Activated naive CD4-positive, alpha-beta T cell treated with anti-CD3 and anti-CD28 coated beads for 36 hours (primary cell): ENCODE data around the gene CD6. TPM values are rescaled to one million over a fixed set of nuclear protein-coding genes. Genes with fewer than 3 reads are reported as not detected.

ENCODE experiments used
- CTCF ChIA-PET: fragments of 350-600 bp; sonication (Branson Sonifier 250); formaldehyde crosslinking; loops from one replicate; lab custom pipeline; 2021; ENCODE audit warnings: antibody characterized with exemption; lab: Charles Lee
- DNase-seq: peaks from one replicate; pipeline ENCODE4 v3.0.0-alpha.2; 2020
- H3K27ac Mint-ChIP-seq: one replicate; pipeline ENCODE4 v1.8.0; 2021; ENCODE audit warnings: mild to moderate bottlenecking, mixed read lengths
- H3K27me3 Mint-ChIP-seq: one replicate; pipeline ENCODE4 v1.8.0; 2021; ENCODE audit warnings: low read depth, mixed read lengths
- H3K36me3 Mint-ChIP-seq: one replicate; pipeline ENCODE4 v1.8.0; 2021; ENCODE audit warnings: low read depth, mixed read lengths
- H3K4me1 Mint-ChIP-seq: one replicate; pipeline ENCODE4 v1.8.0; 2021; ENCODE audit warnings: low read depth, mixed read lengths
- H3K4me3 Mint-ChIP-seq: one replicate; pipeline ENCODE4 v1.8.0; 2021; ENCODE audit warnings: mild to moderate bottlenecking, moderate library complexity, mixed read lengths
- H3K9me3 Mint-ChIP-seq: one replicate; pipeline ENCODE4 v1.8.0; 2021; ENCODE audit warnings: mixed read lengths
- intact Hi-C: fragments of 100-400 bp; cut with micrococcal nuclease; formaldehyde crosslinking; loops from one replicate; pipeline ENCODE4 v1.15.1; 2023
- total RNA-seq, 2 experiments: library from RNA; stranded (reverse); gene quantifications; one replicate each; pipeline ENCODE4 v1.2.3, GENCODE V29; 2021

Gene CD6
- total RNA-seq, 2 experiments from 2014 or later: 227 to 234 TPM

DNA sequence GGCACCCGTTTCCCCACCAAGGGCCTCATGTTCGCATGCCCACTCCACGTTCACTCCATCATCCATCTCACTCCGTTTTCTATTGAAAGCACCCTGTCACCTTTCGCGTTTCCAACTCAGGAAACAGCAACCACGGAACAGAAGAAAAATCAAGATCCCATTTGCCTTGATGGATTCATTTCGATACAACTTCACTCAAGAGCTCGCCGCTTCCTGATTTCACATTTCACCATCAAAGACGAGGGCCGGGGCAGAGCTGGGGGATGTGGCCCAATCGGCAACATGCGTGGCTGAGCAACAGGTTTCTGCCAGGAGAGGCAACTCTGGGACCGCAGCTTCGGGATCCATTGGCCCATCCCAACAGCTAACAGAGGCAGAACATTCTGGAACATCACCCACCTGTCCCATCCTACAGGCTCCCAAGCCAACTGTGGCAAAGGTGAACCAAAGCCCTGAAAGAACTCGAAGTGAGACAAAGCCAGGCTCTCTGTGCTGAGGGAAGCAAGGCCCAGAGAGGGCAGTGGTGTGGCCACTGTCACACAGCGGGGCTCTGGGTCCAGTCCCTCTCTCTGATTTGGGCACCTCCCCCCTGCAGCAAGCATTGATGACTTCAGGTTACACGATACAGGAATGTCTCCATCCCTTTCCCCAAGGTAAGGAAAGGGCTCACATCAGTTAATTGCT, 94.6 kb downstream of the CD6 start:
- CTCF ChIA-PET: interaction anchor here (0.6 to 3.4 kb wide), 9 partner anchors 15 to 97 kb away, joined by 3 to 21 read pairs (median 4); no protein-coding TSS in a partner anchor
- Mint-ChIP-seq H3K36me3 (peaks cover 73% of the 10 kb centered on the region), H3K4me3 (peak overlapping the region; percentile 56), H3K27ac (peak overlapping the region; percentile 82), H3K9me3 (no peaks in the 10 kb centered on the region), H3K27me3 (no peaks in the 10 kb centered on the region), H3K4me1 (peaks cover 94% of the 10 kb centered on the region)
- DNase-seq: peak; percentile 88
- intact Hi-C loops: loop anchor here (1.0 kb wide), 1 partner anchor 12 kb away; no protein-coding TSS in a partner anchor

DNA sequence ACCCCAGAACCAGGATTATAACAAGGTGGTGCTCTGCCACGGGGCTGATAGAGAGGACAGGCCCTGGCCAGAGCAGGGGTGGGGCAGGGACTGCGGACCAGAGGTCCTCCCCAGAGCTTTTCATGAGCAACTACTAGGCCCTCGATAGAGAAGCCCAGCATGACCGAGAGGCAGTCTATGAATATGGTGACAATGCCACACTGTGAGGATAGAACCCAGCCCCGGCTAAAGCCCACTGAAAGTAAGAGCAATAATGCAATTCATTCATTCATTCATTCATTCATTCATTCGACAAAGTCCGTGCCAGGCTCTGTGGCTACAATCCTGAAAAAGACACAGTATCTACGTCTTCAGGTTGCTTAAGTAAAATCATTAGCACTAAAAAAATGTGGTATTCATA, 95.2 kb downstream of the CD6 start:
- Mint-ChIP-seq H3K36me3 (peaks cover 74% of the 10 kb centered on the region), H3K4me1 (peaks cover 94% of the 10 kb centered on the region), H3K4me3 (peak overlapping the region; percentile 7), H3K9me3 (no peaks in the 10 kb centered on the region), H3K27ac (peak overlapping the region; percentile 82), H3K27me3 (no peaks in the 10 kb centered on the region)
- no peak for DNase-seq
- intact Hi-C loops: loop anchor here (1.0 kb wide), 1 partner anchor 12 kb away; no protein-coding TSS in a partner anchor
- CTCF ChIA-PET: interaction anchor here (0.9 to 3.4 kb wide), 4 partner anchors 12 to 97 kb away, joined by 4 to 21 read pairs (median 4); no protein-coding TSS in a partner anchor

DNA sequence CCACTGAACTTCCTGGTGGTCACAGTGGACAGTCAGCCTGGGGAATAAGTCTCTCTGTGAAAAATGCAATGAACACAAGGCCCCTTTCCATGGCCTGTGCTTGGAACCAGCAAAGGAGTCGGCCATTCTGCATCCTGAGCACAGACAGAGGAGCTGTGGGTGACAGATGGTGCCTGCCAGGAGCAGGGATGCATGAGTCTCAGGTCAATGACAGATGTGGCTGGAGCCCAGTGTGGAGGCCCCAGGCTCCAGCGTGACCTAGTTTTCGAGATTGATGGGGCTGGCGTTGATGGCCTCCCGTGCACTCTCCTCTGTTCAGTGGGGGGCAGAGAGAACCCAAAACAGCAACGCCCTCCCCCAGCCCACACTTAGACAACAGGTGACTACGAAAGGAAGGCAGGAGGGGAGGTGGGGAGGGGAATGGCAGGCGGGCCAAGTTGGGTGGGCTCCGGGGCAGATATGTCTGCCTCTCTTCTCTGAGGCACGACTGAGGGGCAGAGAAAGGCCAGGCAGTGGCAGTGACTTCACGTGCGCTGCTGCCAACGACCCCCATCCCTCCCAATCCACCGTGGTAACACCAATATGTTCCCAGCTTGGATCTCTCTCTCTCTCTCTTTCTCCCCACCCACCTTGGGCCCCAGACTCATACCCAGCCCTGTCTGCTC, 96.4 kb downstream of the CD6 start:
- Mint-ChIP-seq H3K27ac (no peak overlapping the region), H3K9me3 (no peaks in the 10 kb centered on the region), H3K27me3 (no peaks in the 10 kb centered on the region), H3K4me3 (no peak overlapping the region), H3K36me3 (peaks cover 80% of the 10 kb centered on the region), H3K4me1 (peaks cover 95% of the 10 kb centered on the region)
- intact Hi-C loops: no loop called here
- no peak for DNase-seq
- CTCF ChIA-PET: interaction anchor here (0.8 to 3.4 kb wide), 4 partner anchors 13 to 97 kb away, joined by 3 to 21 read pairs (median 4); partner anchors contain the start of gene CD6

GRCh38 chr11:61068581-61068980, 97.1 kb downstream of the CD6 start:
- H3K27me3 Mint-ChIP-seq: no peaks in the 10 kb centered on the region
- intact Hi-C loops: no loop called here
- DNase-seq: no peak
- H3K4me1 Mint-ChIP-seq: peaks cover 92% of the 10 kb centered on the region
- CTCF ChIA-PET: interaction anchor here (0.9 kb wide), 1 partner anchor 12 kb away, joined by 4 read pairs; no protein-coding TSS in a partner anchor
- H3K4me3 Mint-ChIP-seq: no peak overlapping the region
- H3K36me3 Mint-ChIP-seq: peaks cover 77% of the 10 kb centered on the region
- H3K27ac Mint-ChIP-seq: peak overlapping the region; percentile 19
- no peaks in the 10 kb centered on the region for H3K9me3 Mint-ChIP-seq

DNA sequence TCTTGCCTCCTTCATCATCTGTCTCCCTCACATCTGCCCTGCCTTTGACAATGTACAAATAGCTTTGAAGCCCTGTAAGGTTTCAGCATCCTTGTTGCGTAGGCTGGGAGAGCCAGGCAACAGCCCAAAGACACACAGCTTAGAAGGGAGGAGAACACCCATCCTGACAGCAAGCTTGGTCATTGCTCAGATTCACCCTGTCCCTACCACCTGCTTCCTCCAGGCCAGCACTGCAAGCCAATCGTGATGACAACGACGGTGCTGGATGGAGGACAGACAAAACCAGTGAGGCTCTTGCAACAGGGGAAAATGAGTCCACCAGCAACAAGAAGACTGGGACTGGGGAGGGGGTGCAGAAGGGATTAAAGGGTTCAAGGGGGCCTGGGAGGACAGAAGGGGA, 97.9 kb downstream of the CD6 start:
- peaks cover 91% of the 10 kb centered on the region for H3K4me1 Mint-ChIP-seq
- H3K27ac Mint-ChIP-seq: peak overlapping the region; percentile 79
- H3K36me3 Mint-ChIP-seq: peaks cover 75% of the 10 kb centered on the region
- intact Hi-C loops: no loop called here
- H3K4me3 Mint-ChIP-seq: no peak overlapping the region
- no peak for DNase-seq
- no peaks in the 10 kb centered on the region for H3K9me3 Mint-ChIP-seq
- no peaks in the 10 kb centered on the region for H3K27me3 Mint-ChIP-seq
- CTCF ChIA-PET: interaction anchor here (1.4 kb wide), 1 partner anchor 12 kb away, joined by 5 read pairs; no protein-coding TSS in a partner anchor

Other genes starting within 250 kb of the CD6 start
- not detected for gene MS4A18, start 247.0 kb upstream of the CD6 start, total RNA-seq
- gene MS4A15, start 214.8 kb upstream of the CD6 start, total RNA-seq: not detected
- gene MS4A10, start 186.3 kb upstream of the CD6 start, total RNA-seq: not detected
- 10 to 100 TPM; 38.8 to 41.2 TPM for gene CCDC86, start 129.6 kb upstream of the CD6 start, total RNA-seq
- under 1 TPM; 0.14 to 0.17 TPM for gene PTGDR2, start 115.7 kb upstream of the CD6 start, total RNA-seq
- gene ZP1, start 104.1 kb upstream of the CD6 start, total RNA-seq: not detected
- 100 to 1,000 TPM; 108 to 119 TPM for gene PRPF19, start 65.1 kb upstream of the CD6 start, total RNA-seq
- gene TMEM109, start 57.5 kb upstream of the CD6 start, total RNA-seq: 100 to 1,000 TPM in 1 of 2 experiments, 10 to 100 TPM in 1; 94.0 to 103 TPM
- 1 to 10 TPM; 1.2 to 2.3 TPM for gene TMEM132A, start 47.2 kb upstream of the CD6 start, total RNA-seq
- gene SLC15A3, start 19.5 kb upstream of the CD6 start, total RNA-seq: 1 to 10 TPM; 5.6 to 5.8 TPM
- gene CD5, start 130.8 kb downstream of the CD6 start, total RNA-seq: 100 to 1,000 TPM; 228 to 232 TPM
- 1 to 10 TPM; 8.5 to 8.9 TPM for gene VPS37C, start 189.7 kb downstream of the CD6 start, total RNA-seq
- not detected for gene PGA3, start 231.8 kb downstream of the CD6 start, total RNA-seq